NCI-H2171 (cell line): ENCODE measurements around the gene SPATA2L.

ENCODE experiments used
- DNase-seq: peaks from one replicate; lab custom pipeline; 2025; lab: John Stamatoyannopoulos, UW

SPATA2L gene

GRCh38 chr16:89656435-89657121, 44.9 kb downstream of the SPATA2L start:
- no peak for DNase-seq

GRCh38 chr16:89655062-89655643, 46.4 kb downstream of the SPATA2L start:
- DNase-seq, result no peak

GRCh38 chr16:89653656-89654295, 47.7 kb downstream of the SPATA2L start:
- DNase-seq, result no peak

- no peak for DNase-seq
Measured at GRCh38 chr16:89651584-89651983, 49.9 kb downstream of the SPATA2L start.

GRCh38 chr16:89646906-89647305, 54.6 kb downstream of the SPATA2L start:
- no peak for DNase-seq
